Right lobe of liver (tissue), 4 donors: ENCODE results near the gene LIFR.

Source experiments
- CTCF ChIP-seq, 4 donors: fragments of 200-600 bp in 3 of 4; fragments of 450-650 bp in 1 of 4; IDR thresholded peaks; one replicate each; pipeline versions ENCODE4 v1.5.1 to v1.8.0; 2016 to 2022; ENCODE audit warnings: antibody characterized with exemption in 4 of 4, mild to moderate bottlenecking in 2 of 4
- POLR2A ChIP-seq: fragments of 450-650 bp; IDR thresholded peaks from one replicate; pipeline ENCODE4 v1.6.1; 2017; ENCODE audit warnings: antibody characterized with exemption, mild to moderate bottlenecking
- donor health status: DM: no; HTN: no; CAD: no.
- donor health status: DM: no; HTN: no; CAD: no.
- donor health status: DM: no; HTN: yes; CAD: no.

- TF ChIP-seq CTCF (IDR thresholded peaks at IDR 0.05) = no peak
- TF ChIP-seq POLR2A = no peak
Measured at GRCh38 chr5:38426986-38427950, 129.2 kb downstream of the LIFR start.
